NCI-H2029 (cell line): Measurements from ENCODE around the gene ASPHD2.

Experiments used
- DNase-seq: peaks from one replicate; lab custom pipeline; 2025; lab: John Stamatoyannopoulos, UW

ASPHD2 gene

GRCh38 chr22:26446808-26447515 lies 17.9 kb downstream of the ASPHD2 start:
- no peak for DNase-seq

- DNase-seq, result no peak
These were observed 18.7 kb downstream of the ASPHD2 start for GRCh38 chr22:26447584-26448329.

- no peak for DNase-seq
These were observed 19.3 kb downstream of the ASPHD2 start for GRCh38 chr22:26448334-26448733.

- DNase-seq, result no peak
These were observed 19.9 kb downstream of the ASPHD2 start for GRCh38 chr22:26448941-26449340.

GRCh38 chr22:26450453-26451185 lies 21.6 kb downstream of the ASPHD2 start:
- no peak for DNase-seq

- no peak for DNase-seq
These were observed 23.4 kb downstream of the ASPHD2 start for GRCh38 chr22:26452236-26453016.

GRCh38 chr22:26453216-26453615 lies 24.2 kb downstream of the ASPHD2 start:
- no peak for DNase-seq

GRCh38 chr22:26453812-26454500 lies 24.9 kb downstream of the ASPHD2 start:
- DNase-seq, result no peak

GRCh38 chr22:26457661-26458272 lies 28.7 kb downstream of the ASPHD2 start:
- DNase-seq, result no peak

- no peak for DNase-seq
These were observed 31.1 kb downstream of the ASPHD2 start for GRCh38 chr22:26460202-26460601.

GRCh38 chr22:26461188-26461810 lies 32.2 kb downstream of the ASPHD2 start:
- DNase-seq, result peak; percentile 19

- DNase-seq, result no peak
These were observed 33.0 kb downstream of the ASPHD2 start for GRCh38 chr22:26462051-26462450.

- no peak for DNase-seq
These were observed 33.6 kb downstream of the ASPHD2 start for GRCh38 chr22:26462641-26463040.

GRCh38 chr22:26463101-26463661 lies 34.1 kb downstream of the ASPHD2 start:
- no peak for DNase-seq

- no peak for DNase-seq
These were observed 34.6 kb downstream of the ASPHD2 start for GRCh38 chr22:26463688-26464087.

GRCh38 chr22:26464312-26464711 lies 35.3 kb downstream of the ASPHD2 start:
- no peak for DNase-seq

- no peak for DNase-seq
These were observed 37.1 kb downstream of the ASPHD2 start for GRCh38 chr22:26466196-26466595.

GRCh38 chr22:26470807-26471206 lies 41.7 kb downstream of the ASPHD2 start:
- DNase-seq, result no peak

- DNase-seq, result no peak
These were observed 42.5 kb downstream of the ASPHD2 start for GRCh38 chr22:26471522-26471921.

GRCh38 chr22:26474682-26475081 lies 45.6 kb downstream of the ASPHD2 start:
- DNase-seq, result no peak
